Measurements from ENCODE around the gene IGF2BP2. TPM values are rescaled to one million over a fixed set of nuclear protein-coding genes. Genes with fewer than 3 reads are reported as not detected.
"Not testable (repeated sequence)": the region's sequence is repeated elsewhere in the genome, so short reads cannot be mapped to it uniquely, and the experiment has no call there.

Gene IGF2BP2
- polyA plus RNA-seq (2013, experiment 1 of 2; ENCODE audit: insufficient read length) = 57.6 TPM
- polyA plus RNA-seq (2013, experiment 2 of 2; ENCODE audit: insufficient read length) = 56.1 TPM

DNA sequence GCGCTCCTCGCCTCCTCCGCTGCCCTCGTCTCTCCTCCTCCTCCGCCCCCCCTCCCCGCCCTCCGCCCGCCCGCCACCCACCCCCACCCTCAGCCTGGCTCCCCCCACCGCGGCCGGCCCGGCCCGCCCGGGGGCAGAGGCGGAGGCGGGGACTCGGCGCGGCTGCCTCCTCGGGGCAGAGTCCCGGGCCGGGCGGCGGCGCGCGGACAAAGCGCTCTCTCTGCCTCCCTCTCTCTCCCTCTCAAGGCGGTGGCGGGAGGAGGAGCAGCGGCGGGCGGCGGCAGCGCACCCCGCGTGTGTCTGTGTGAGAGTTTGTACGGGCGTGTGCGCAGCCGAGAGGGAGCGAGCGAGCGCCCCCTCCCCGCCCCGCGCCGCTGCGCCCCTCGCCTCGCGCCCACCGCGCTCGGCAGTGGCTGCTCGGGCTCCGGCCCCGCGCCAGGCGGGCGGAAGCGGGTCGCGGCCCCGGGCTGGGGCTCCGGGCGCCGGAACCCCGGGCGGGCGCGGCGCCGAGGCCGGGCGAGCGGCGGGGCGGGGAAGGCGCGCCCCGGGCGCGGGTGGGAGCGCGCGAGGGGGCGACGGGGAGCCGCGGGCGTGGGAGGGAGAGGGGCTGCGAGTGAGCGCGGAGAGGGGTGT is at the start of gene IGF2BP2:
Gene IGF2BP2, minus strand, starts transcription at position 37 of the 633 bp plus-strand sequence. CDS start 82 bp downstream, outside the sequence.
- DNase-seq = peak; percentile 89

DNA sequence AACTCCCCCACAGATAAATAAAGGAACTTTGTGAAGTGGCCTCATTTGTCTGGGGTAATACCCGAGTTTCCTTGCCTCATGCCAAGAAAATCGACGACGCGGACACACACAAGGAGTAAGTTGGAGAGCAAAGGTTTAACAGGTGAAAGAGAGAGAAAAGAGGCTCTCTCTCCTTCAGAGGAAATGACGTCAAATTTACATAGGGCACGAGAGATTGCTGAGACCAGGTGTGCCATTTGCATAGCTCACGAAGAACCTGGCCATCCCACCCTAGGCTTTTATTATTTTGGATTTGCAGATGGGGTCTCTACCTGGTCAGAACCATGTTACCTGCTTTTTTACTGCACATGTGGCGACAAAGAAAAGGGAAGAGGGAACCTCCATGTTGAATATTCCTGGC is 49.3 kb upstream of the IGF2BP2 start:
- no peak for DNase-seq

- DNase-seq = no peak
Measured at GRCh38 chr3:185867650-185868049, 42.8 kb upstream of the IGF2BP2 start.

DNA sequence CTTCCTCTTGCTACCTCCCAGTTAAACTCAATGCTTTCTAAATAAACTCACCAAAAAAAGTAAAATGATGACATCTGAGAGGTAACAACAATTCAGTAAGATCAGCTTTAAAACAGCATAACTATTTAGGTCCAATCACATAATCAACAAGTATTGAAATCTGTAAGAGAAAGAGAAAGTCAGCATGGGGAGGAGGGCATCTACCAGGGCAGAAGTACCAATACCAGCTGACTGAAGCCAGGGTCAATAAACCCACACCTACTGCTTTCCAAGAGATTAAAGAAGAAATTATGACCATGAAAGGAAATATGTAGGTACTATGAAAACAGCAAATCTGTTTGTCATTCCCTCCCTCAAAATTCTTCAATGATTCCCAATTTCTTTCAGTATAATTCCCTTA is 42.2 kb upstream of the IGF2BP2 start:
- DNase-seq = no peak

DNA sequence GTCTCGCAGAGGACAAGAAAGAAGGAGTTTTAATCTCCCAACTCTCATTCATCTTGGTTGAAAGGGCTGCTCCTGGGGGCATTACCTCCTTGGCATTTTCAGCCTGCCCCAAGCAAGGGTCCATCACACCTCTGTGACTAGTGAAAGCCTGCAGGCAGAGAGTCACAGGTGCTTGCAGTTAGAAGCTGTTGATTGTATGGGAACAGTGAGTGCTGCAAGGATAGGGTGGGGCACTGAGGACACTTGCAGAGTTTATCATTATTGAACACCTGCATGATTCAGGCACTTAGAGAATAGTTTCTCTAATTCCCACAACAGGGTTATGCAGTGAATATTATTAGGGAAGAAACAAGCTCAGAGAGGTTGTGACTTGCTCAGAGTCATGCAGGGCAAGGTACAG is 41.7 kb upstream of the IGF2BP2 start:
- DNase-seq = no peak

DNA sequence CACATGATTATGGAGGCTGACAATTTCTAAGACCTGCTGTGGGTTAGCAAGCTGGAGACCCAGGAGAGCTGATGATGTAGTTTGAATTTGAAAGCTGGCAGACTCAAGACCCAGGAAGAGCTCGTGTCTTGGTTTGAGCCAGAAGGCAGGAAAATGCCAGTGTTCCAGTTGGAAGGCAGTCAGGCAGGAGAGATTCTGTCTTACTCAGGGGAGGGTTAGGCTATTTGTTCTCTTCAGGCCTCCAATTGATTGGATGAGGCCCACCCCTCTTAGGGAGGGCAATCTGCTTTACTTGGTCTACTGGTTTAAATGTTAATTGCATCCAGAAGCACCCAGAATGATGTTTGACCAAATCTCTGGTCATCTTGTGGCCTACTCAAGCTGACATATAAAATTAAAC is 40.4 kb upstream of the IGF2BP2 start:
- no peak for DNase-seq

- no peak for DNase-seq
Measured at GRCh38 chr3:185864767-185865166, 39.9 kb upstream of the IGF2BP2 start.

DNA sequence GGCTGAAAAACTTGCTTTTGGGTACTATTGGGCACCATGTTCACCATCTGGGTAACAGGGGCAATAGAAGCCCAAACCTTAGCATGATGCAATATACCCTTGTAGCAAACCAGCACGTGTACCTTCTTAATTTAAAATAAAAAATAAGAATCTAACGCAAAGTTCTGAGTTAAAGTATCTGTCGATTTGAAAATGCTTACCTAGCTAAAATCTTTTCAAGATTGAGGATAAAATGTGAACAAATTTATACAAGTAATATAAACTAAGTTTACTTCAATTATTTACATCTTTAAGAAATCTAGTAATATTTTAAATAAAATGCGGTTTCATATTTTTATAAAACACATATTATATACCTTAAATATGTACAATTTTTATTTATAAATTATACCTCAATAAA is 38.1 kb upstream of the IGF2BP2 start:
- no peak for DNase-seq

GRCh38 chr3:185859294-185859972 is 34.6 kb upstream of the IGF2BP2 start:
- DNase-seq = no peak

GRCh38 chr3:185858502-185859225 is 33.8 kb upstream of the IGF2BP2 start:
- DNase-seq = no peak

DNA sequence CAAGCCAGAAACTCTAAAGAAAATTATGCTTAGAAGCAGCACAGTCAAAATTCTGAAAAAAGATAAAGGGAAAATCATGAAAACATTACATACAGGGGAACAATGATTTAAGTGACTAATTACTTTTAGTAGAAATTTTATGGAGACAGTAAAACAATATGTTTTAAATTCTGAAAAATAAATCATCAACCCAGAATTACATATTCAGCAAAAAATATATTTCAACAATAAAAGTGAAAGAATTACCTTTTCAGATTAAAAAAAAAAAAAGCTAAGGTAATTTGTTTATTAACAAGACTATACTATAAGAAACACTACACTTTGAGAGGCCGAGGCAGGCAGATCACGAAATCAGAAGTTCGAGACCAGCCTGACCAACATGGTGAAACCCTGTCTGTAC is 32.4 kb upstream of the IGF2BP2 start:
- DNase-seq = no peak

DNA sequence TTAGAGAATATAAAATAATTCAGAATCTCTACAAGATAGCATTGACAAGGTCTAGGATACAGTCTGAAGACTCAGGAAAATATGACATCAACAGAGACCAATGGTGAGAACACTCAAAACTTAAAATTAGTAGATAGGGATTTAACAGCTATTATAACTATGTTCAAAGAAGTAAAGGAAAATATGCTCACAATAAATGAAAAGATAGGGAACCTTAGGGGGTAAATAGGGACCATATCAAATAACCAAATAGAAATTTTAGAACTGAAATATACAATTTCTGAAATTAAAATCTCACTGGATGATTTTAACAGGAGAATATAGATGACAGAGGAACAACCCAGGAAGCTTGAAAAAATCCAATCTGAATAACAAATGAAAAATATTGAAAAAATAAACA is 31.8 kb upstream of the IGF2BP2 start:
- DNase-seq = no peak

DNA sequence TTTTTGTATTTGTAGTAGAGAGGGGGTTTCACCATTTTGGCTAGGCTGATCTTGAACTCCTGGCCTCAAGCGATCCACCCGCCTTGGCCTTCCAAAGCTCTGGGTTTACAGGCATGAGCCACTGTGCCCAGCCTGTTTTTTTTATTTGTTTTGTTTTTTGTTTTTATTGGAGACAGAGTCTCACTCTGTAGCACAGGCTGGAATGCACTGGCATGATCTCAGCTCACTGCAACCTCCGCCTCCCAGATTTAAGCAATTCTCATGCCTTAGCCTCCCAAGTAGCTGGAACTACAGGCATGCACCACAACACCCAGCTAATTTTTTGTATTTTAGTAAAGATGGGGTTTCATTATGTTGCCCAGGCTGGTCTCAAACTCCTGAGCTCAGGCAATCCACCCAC is 28.9 kb upstream of the IGF2BP2 start:
- peak; percentile 67 for DNase-seq

DNA sequence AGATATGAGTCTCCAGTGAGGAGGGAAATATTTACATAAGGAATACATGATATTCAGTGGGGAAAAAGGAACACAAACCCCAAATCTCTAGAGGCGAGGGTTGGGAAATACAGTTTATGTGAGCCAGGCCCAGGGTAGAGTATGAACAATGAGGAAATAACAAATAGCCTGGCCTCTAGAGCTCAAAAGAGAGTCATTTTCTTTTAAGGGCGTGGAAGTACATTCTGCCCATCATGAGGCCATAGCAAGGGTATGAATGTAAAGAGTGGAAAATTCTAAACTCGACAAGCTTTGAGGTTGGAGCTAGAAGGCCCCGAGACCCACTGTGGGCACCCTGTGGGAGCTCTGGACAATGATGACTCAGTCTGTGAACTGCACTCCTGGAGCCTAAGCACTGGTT is 27.8 kb upstream of the IGF2BP2 start:
- peak; percentile 64 for DNase-seq

DNA sequence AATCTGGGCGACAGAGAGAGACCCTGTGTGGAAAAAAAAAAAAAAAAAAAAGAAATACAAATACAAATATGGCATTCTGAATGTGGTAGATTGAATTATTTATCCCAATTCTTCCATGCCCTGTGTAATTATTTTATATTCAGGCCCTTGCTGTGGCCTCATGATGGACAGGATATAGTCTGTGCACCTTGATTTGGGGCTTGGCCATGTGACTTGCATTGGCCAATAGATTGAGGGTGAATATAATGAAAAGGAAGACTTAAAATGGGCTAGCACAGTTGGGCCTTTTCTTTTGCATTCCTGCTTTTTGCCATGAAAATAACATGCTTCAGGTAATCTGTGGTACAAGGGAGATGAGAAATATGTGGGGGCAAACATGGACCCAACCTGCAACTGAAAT is 27.1 kb upstream of the IGF2BP2 start:
- DNase-seq = no peak

GRCh38 chr3:185851046-185851445 is 26.2 kb upstream of the IGF2BP2 start:
- DNase-seq = no peak

DNA sequence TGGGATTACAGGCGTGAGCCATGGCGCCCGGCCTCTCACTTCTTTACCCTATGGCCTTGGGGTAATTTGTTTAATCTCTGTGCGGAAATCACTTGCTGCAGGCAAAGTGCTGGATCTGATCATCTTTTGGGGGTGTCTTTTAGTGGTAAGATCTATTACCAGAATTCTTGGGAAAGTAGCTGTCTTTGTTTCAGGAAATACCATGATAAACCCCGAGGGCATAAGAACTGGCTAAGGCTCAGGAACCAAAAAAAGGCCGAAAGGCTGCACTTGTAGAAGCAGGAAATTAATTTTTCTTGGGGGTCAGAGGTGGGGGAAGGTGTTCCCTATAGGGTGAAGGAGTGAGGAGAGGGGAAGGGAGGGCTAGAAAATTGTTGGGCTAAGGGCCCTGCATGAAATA is 22.7 kb upstream of the IGF2BP2 start:
- DNase-seq = no peak

- no peak for DNase-seq
Measured at GRCh38 chr3:185846037-185846436, 21.2 kb upstream of the IGF2BP2 start.

DNA sequence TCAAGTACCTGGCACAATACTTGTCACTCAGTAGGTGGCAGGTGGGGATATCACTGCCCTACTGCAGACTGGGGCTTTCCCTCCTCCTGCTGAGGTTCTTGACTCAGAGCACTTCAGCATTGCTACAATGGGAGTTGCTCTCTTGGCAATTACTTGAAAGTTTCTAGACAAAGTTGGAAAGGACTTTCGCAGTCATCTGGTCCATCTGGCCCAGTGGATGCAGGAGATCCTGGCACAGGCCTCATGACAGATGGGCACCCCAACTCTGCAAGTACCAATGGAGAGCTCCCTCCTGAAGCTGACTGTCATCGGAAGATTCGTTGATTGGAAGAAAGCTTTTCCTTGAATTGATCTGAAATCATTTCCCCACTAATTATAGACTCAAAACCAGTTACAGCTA is 19.2 kb upstream of the IGF2BP2 start:
- DNase-seq = no peak

DNA sequence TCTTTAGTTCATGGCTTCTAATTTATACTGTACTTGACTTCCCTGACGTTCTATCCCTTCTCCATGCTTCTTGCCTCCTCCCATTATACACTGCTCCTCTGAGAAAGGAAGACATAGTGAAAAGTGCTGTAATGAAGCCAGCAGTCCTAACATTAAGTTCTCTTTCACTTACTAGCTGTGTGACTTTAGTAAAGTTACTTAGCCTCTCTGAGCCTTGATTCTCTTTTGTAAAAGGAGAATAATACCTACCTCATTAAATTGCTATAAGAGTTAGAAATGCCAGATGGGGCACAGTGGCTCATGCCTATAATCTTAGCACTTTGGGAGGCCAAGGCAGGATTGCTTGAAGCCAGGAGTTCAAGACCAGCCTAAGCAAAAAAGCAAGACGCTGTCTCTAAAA is 18.8 kb upstream of the IGF2BP2 start:
- no peak for DNase-seq

- no peak for DNase-seq
Measured at GRCh38 chr3:185843126-185843525, 18.3 kb upstream of the IGF2BP2 start.

- no peak for DNase-seq
Measured at GRCh38 chr3:185842241-185842640, 17.4 kb upstream of the IGF2BP2 start.

- DNase-seq = not testable (repeated sequence)
Measured at GRCh38 chr3:185838417-185838989, 13.7 kb upstream of the IGF2BP2 start.

Measured in fibroblast of skin of back (primary cell).